TTC549 (cell line): ENCODE data around the gene CDKN2B.
A peak's percentile ranks its signal among the peaks of the same experiment; 100 is the strongest.

Source experiments
- FAIRE-seq: peaks from 2 replicates; lab custom pipeline; 2012; peaks lifted over from hg19 to GRCh38; lab: Jason Lieb, UNC

CDKN2B gene

GRCh38 chr9:22033012-22033630 is 24.0 kb upstream of the CDKN2B start:
- FAIRE-seq: no peak

DNA sequence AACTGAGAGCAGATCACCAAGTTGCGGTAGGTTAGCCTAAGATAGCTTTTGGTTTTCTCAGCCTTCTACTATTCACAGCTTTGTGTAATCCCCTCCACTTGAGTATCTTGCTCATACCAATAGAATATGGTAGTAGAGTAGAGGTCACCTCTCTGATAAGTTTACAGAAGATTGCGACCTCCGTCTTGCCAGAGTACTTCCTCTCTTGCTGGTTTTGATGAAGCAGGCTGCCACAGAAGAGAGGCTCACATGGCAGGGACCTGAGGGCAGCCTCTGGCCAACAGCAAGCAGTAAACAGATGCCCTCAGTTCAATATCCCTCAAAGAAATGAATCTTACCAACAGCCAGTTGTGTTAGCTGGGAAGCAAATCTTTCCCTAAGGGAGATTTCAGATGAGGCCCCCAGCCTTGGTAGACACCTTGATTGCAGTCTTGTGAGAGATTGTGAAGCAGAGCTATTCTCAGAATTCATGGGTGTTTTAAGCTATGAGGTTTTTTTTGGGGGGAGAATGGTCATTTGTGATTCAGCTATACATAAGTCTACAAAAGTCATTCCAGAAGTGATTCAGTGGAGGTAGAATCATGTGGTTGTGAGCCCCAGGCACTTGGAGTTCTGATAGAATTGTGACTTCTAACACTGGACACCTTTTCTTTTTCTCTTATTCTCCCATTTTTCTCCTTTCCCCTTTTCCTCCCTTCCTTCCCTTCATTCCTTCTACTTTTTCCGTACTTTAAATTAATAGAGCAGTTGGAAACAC is 22.7 kb upstream of the CDKN2B start:
- no peak for FAIRE-seq

- no peak for FAIRE-seq
Observed at GRCh38 chr9:22030101-22030598, 21.0 kb upstream of the CDKN2B start.

DNA sequence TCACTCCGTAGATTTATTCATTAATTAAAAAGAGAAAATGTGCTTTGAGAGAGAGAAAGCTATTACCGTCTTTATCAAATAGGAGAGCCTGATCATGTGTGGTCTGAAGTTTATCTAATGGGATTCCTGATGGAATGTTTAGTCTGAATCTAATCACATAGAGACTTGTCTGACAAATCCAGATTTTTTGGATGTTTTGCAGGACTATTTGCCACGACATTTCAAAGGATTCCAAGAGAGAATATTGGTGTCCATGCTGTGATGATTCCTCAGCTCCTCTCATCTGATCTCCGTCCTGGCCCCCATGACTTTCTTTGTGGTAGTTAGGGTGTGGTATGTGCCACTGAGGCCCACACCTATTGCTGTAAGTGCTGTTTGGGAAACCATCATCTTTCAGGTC is 20.1 kb upstream of the CDKN2B start:
- no peak for FAIRE-seq

DNA sequence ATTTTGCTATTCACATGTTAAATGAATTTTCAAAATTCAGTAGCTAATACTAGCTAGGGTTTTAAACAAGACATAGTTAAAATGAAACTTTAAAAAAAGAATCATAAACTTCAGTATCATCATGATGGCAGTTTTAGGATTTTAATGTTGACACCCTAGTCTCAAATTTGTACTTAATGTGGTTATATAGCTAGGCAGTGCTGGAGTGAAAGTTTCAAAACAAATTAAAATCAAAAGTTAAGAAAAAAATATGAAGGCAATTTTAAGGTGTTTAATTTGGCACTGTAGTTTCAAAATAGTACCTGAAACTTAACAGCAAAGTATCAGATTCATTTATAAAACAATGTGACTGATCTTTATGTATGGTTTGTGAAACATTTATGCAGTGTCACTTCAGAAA is 19.3 kb upstream of the CDKN2B start:
- no peak for FAIRE-seq

DNA sequence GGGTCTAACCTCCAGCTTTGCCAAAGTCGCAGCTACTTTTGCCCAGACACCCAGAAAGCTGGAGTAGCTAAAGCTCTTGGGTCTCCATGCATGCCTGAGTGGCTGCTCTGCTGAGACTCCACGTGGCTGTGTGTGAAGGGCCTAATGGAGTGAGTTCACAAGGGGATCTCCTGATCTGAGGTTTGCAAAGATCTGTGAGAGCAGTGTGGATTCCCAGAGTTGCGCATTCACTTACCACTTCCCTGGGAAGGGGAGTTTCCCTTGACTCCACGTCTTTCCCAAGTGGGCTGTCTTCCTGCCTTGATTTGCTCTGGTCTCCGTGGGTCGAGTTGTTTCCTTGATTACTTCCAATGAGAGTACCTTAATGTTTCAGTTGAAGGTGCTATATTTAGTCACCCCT is 17.6 kb upstream of the CDKN2B start:
- no peak for FAIRE-seq

DNA sequence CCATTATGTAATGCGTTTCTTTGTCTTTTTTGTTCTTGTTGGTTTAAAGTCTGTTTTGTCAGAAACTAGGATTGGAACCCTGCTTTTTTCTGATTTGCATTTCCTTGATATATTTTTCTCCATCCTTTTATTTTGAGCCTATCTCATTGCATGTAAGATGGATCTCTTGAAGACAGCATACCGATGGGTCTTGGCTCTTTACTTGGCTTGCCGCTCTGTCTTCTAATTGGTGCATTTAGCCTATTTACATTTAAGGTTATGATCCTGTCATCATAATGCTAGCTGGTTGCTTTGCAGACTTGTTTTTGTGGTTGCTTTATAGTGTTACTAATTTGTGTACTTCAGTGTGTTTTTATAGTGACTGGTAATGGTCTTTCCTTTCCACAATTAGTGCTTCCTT is 13.3 kb upstream of the CDKN2B start:
- FAIRE-seq: no peak

- FAIRE-seq: no peak
Observed at GRCh38 chr9:22010866-22011625, 1.9 kb upstream of the CDKN2B start.

DNA sequence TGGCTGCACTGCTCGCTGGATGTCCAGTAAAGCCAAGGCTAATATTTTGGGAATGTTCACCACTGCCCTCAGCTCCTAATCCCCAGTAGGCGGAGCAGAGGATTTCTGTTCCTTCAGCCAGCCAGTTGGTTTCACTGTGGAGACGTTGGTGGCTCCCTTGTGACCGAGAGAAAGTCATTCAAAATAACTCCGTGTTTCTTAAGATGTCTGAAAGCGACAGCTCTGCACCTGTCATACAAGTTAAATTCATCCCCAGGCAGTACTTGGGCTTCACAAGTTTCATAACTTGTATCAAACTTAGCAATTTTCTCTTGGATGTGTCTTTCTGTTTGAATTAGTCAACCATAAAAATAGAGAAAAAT is 382 bp upstream of the CDKN2B start:
- no peak for FAIRE-seq

DNA sequence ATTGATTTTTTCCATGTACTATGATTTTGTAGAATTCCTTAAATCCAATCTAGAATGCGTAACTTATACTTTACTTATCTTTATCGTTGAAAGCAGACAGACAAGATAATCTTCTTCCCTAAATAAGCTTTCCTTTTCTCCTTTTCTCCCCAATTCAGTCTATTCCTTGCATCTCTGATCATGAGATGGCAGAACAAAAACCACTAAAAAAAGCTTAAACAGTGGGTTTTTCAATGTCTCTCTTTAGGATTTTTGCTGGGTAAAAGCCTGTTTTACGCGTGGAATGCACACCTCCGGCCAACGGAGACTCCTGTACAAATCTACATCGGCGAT is 755 bp downstream of the CDKN2B start:
- FAIRE-seq: no peak

- FAIRE-seq: no peak
Observed at GRCh38 chr9:22005702-22006606, 3.2 kb downstream of the CDKN2B start.

DNA sequence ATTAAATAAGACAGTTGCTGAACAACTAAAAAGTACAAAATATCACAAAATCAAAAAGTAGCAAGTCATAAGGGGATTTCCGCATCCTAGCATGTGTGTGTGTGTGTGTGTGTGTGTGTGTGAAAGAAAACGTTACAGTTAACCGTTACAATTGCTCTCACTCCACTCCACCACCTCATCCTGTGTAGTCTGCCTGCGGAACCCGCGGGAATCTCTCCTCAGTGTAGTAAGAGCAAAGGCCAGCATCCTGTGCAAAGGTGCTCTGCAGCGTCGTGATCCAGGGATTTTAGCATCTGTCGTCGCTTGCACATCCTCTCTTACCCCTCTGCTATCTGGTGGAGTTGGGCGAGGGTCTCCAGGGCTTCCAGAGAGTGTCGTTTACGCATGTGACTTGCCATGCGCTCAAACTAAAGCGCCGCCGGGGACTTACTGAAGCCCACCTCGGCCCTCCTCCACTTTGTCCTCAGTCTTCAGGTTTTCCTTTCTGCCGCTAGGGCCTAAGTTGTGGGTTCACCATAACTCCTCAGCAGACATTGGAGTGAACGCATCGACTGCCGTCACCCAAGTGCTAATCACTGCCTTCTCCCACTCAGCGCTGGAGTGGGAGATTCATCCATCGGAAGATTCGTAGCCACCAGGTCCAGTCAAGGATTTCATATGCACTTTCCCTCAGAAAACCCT is 3.9 kb downstream of the CDKN2B start:
- no peak for FAIRE-seq

DNA sequence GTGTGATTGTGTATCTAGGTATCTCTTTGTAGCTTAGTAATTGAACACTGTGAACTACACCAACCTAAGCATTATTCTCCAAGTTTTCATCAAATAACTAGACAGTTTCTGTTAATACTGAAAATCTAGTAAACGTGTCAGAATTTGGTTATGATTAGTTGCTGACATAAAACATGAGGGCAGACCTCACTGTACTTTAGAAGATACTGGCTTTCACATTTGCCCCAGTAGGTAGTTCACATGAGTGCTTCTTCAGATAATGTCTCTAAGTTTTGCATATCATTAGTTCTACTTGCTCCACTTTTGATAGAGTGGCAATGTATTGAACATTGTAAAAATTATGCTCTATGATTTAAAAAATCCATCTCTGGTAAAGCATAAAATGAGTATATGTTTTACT is 7.1 kb downstream of the CDKN2B start:
- FAIRE-seq: no peak

DNA sequence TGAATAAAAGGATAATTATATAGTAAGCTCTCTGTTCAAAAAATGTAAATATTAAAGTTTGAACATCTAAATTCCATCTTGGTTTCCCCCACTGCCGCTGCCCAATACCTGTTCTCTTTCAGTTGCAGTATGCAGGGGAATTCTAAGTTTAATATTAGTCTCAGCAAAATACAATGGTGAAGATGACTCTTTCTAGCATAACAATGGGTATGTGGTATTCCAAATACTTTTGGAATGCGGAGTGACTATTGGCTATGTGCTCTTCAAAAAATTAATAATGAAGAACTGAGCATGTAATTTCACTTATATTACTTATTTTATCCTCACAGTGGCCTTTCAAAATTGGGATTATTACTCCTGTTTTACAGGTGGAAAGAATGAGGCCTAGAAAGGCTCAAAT is 11.1 kb downstream of the CDKN2B start:
- no peak for FAIRE-seq

DNA sequence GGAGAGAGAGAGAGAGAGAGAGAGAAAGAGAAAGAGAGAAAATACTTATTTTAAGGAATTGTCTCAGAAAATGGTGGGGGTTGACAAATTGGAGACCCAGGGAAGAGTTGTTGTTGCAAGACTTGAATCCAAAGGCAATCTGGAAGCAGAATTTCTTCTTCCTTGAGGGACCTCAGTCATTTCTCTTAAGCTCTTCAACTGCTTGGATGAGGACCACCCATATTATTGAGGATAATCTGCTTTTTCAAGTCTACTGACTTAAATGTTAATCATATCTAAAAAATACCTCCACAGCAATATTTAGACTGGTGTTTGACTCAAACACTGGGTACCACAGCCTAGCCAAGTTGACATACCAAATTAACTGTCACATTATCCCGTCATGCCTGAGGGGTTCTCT is 11.6 kb downstream of the CDKN2B start:
- no peak for FAIRE-seq

GRCh38 chr9:21996858-21997257 is 12.2 kb downstream of the CDKN2B start:
- FAIRE-seq: no peak

- FAIRE-seq: no peak
Observed at GRCh38 chr9:21996438-21996837, 12.7 kb downstream of the CDKN2B start.

GRCh38 chr9:21995666-21996398 is 13.3 kb downstream of the CDKN2B start:
- no peak for FAIRE-seq

DNA sequence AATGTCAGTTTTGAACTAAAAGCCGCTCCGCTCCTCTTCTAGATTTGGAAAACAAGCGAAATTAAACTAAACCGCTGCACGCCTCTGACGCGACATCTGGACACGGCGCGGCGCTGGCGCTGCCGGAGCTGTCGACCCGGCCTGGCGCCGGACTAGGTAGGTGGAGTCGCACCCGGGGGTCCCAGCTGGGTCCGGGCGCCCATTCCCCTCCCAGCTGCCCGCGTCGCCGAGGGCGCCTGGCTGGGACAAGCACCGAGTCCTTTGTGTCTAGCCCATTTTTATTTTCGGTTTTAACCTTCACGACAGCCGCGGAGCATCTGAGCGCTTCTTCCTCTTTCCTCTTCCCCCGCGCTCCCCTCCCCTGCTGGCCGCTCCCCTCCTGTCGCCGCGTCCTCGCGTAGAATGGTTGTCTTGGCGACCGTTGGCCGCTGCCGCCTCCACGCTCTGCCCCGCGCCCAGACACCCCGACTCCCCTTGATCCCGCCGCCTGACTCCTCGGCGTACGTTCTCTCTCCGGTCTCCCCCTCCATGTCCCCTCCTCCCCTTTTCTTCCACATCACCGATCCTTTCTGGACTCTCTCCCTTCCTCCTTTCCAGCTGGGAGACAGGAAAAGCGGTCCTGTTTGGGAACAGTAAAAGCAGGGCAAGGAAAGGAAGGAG is 14.0 kb downstream of the CDKN2B start:
- FAIRE-seq: no peak

DNA sequence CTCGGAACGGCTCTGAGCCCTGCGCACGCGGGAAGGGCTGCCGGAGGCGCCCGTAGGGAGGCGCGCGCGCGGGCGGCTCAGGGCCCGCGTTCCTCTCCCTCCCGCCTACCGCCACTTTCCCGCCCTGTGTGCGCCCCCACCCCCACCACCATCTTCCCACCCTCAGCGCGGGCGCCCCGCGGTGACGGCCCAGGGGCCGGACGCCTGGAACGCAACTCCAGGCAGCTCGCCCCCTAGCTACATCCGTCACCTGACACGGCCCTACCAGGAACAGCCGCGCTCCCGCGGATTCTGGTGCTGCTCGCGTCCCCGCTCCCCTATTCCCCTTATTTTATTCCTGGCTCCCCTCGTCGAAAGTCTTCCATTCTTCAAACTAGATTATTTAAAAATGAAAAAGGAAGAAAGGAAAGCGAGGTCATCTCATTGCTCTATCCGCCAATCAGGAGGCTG is 14.5 kb downstream of the CDKN2B start, which contains the start of gene CDKN2B-AS1:
Gene CDKN2B-AS1, plus strand, starts transcription at position 236 of the 450 bp plus-strand sequence.
- peak; percentile 15 for FAIRE-seq
